GM19452 (cell line): ENCODE data around the gene PRRT1B.
"Not testable (repeated sequence)": the region's sequence is repeated elsewhere in the genome, so short reads cannot be mapped to it uniquely, and the experiment has no call there.

Experiments
- ATAC-seq: cut with Tn5 transposase; IDR thresholded peaks from one replicate; pipeline ENCODE4 v1.9.1; 2021; ENCODE audit not compliant: unreplicated experiment

Gene PRRT1B

GRCh38 chr9:131545003-131545785 is at the start of gene PRRT1B:
PRRT1B (plus strand) TSS chr9:131545523; CDS start chr9:131545616, 93 bp downstream.
- ATAC-seq: no peak

GRCh38 chr9:131495785-131496184 is 49.5 kb upstream of the PRRT1B start:
- no peak for ATAC-seq

DNA sequence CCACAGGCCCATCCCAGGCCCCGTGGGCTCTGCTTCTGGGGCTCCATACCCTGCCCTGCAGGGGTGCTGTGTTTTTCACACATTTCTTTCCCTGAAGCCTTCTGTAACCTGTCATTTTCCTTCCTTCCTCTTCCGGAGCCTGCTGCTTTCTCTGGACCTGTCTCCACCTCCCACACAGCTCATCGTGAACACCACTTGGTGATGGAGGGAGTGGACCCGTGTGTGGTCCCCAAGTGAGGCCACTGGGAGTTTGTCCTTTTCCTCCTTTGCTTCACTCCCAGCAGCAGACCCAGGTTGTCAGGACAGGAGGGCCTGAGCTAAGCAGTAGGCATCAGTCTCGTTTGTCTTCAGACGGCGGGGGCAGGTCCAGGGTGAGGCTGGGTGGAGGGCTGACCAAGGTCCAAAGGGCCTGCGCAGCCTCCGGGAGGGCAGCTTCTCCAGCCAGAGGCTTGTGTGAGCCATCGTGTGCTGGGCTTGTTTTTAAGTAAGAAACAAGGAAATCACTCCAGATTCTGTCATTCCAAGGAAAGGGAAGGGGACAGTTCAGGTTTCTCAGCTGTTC is 48.4 kb upstream of the PRRT1B start:
- no peak for ATAC-seq

DNA sequence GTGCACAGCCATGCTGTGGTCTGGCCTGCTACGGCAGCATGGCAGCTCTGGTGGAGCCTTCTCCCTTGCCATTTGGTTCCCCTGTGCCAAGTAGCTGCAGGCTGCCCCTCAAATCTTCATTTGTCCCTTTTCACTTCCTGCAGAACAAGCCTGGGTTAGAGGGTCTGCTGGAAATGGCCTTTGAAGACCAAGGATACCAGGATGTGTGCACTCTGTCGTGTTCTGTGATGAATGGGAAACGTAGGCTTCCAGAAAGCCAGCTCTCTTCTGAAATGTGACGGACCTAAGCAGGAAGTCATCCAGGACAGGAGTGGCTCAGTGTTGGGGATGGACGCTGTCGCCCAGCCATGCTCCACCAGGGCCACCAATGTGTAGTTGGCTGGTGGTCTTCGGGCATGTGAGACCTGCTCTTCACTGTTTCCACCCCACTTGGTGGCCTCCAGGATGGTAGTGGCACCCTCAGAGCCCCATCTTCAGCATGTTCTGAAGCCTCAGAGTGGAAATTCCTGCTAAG is 46.0 kb upstream of the PRRT1B start:
- ATAC-seq: no peak

DNA sequence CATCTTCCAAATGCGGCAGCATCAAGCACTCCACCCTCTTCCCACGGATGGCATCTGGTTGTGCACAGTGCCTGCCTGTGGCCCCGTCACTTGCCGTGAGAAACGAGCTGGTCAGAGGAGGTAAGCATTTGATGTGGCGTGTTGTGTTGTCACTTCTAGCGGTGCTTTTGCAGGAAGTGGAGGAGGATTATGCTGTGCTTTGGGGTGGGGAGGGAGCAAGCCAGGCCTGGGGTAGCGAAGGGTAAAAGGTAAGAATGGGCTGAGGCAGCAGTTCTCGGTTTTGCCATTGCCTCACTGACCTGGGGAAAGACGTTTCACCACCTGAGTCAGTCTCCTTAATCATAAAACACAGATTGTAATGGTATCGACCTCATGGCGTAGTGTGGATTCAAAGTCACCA is 44.9 kb upstream of the PRRT1B start:
- no peak for ATAC-seq

- no peak for ATAC-seq
Observed at GRCh38 chr9:131500939-131501541, 44.3 kb upstream of the PRRT1B start.

GRCh38 chr9:131502781-131503625 is 42.3 kb upstream of the PRRT1B start, which contains the start of gene POMT1:
POMT1 (plus strand) TSS chr9:131502918; CDS start chr9:131504219, 1,301 bp downstream.
- peak; percentile 79 for ATAC-seq

DNA sequence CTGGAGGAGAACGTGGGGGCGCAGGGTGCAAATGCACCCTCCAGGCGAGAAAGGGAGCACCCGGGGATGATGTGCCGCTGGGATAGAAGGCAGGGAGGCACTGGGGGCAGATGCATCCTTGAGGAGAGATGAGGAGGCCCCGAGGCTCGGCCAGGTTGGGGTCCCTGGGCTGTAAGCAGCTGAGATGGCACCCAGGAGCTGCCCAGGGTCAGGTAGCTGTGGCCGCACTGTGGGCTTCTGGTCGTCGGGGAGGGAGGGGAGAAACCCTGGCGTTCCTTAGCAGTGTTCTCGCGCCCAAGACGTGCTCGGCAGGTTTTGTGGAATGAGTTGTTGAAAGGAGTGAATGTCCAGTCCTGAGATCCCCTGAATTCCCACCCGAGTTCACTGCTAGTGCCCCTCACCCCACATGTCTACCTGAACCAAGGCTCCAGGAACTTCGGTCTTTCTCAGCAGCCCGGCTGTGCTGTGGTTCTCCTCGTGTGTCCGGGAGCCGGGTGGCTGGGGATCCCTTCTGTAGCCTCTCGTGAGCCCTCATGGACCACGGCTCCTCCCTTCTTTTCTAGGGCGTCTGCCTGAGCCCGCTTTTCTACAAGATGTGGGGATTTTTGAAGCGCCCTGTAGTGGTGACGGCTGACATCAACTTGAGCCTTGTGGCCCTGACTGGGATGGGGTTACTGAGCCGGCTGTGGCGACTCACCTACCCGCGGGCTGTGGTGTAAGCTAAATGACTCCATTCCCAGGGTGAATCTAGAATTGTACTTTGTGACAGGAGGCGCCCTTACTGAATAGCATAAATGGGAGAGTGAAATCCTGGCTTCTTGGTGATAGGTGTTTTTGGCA is 41.5 kb upstream of the PRRT1B start:
- peak; percentile 9 for ATAC-seq

GRCh38 chr9:131505012-131505411 is 40.3 kb upstream of the PRRT1B start:
- no peak for ATAC-seq

- ATAC-seq: no peak
Observed at GRCh38 chr9:131511416-131511815, 33.9 kb upstream of the PRRT1B start.

GRCh38 chr9:131511880-131512279 is 33.4 kb upstream of the PRRT1B start:
- no peak for ATAC-seq

GRCh38 chr9:131513177-131513576 is 32.1 kb upstream of the PRRT1B start:
- no peak for ATAC-seq

GRCh38 chr9:131515559-131516031 is 29.7 kb upstream of the PRRT1B start:
- not testable (repeated sequence) for ATAC-seq

DNA sequence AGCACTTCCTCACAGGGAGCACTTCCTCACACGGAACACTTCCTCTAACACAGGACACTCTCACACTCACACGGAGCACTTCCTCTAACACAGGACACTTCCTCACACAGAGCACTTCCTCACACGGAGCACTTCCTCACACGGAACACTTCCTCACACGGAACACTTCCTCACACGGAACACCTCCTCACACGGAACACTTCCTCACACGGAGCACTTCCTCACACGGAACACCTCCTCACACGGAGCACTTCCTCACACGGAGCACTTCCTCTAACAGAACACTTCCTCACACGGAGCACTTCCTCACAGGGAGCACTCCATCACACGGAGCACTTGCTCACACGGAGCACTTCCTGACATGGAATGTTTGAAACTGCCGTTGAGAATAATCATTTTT is 29.2 kb upstream of the PRRT1B start:
- ATAC-seq: no peak

- no peak for ATAC-seq
Observed at GRCh38 chr9:131516930-131517329, 28.4 kb upstream of the PRRT1B start.

DNA sequence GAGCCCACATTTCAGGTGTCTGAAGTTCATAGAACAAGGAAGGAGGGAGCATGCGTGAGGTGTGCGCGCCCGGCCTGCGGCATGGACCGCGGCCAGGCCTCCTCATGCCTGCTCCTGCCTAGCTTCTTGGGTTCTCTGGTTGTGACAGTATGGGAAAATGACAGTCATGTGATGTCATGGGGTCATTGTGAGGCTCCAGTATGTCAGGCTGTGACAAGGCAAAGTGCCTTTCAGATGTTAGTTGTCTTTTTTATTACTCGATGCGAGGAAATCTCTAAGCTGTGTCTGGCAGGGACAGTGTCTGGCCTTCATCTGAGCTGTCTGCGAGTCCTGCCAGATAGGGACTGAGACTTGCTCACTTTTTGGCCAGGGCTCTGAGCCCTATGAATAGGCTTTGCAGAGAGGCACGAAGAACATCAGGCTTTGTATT is 27.5 kb upstream of the PRRT1B start:
- no peak for ATAC-seq

DNA sequence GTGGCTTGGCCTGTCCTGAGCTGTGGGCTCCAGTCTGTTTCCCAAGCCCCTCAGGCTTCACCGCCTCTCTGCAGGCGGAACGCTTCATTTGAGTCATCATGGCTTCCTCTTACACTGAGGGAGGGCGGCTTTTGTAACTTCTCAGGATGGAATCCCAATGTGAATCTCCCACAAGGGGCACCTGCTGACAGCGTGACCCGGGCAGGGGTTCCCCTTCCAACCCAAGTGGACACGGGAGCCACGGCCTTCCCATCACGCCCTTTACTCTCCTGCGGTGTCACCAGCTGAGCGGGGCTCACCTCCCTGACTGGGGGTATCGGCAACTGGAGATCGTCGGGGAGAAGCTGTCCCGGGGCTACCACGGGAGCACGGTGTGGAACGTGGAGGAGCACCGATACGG is 26.8 kb upstream of the PRRT1B start:
- no peak for ATAC-seq

GRCh38 chr9:131520503-131520902 is 24.8 kb upstream of the PRRT1B start:
- no peak for ATAC-seq

DNA sequence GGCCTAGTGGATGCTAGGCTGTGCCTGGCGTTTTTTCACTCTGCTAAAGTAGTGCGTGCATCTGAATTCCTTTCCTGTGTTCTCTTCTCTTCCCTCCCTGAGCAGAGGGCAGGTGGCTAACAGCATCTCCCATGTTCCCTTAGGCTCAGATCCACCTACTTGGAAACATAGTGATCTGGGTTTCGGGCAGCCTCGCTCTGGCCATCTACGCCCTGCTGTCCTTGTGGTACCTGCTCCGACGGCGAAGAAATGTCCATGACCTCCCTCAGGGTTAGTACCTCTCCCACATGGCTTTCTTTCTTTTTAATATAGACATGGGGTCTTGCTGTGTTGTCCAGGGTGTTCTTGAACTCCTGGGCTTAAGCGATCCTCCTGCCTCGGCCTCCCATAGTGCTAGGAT is 24.1 kb upstream of the PRRT1B start:
- ATAC-seq: no peak

DNA sequence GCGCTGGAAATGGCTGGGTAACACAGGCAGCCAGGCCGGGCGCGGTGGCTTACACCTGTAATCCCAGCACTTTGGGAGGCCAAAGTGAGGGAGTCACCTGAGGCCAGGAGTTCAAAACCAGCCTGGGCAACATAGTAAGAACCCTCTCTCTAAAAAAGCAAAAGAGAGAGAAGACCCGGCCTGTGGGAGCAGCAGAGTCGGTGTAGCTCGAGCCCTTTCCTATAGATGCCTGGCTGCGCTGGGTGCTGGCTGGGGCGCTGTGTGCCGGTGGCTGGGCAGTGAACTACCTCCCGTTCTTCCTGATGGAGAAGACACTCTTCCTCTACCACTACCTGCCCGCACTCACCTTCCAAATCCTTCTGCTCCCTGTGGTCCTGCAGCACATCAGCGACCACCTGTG is 23.5 kb upstream of the PRRT1B start:
- ATAC-seq: no peak
